Measurements from ENCODE around the gene WWTR1. TPM values are rescaled to one million over a fixed set of nuclear protein-coding genes. Genes with fewer than 3 reads are reported as not detected.

WWTR1 gene
- total RNA-seq, 1 experiment from 2014 or later, result 84.9 TPM

- DNase-seq (ENCODE audit: low spot score), result peak; percentile 97
These were observed 184.2 kb downstream of the WWTR1 start for GRCh38 chr3:149473357-149474249.

DNA sequence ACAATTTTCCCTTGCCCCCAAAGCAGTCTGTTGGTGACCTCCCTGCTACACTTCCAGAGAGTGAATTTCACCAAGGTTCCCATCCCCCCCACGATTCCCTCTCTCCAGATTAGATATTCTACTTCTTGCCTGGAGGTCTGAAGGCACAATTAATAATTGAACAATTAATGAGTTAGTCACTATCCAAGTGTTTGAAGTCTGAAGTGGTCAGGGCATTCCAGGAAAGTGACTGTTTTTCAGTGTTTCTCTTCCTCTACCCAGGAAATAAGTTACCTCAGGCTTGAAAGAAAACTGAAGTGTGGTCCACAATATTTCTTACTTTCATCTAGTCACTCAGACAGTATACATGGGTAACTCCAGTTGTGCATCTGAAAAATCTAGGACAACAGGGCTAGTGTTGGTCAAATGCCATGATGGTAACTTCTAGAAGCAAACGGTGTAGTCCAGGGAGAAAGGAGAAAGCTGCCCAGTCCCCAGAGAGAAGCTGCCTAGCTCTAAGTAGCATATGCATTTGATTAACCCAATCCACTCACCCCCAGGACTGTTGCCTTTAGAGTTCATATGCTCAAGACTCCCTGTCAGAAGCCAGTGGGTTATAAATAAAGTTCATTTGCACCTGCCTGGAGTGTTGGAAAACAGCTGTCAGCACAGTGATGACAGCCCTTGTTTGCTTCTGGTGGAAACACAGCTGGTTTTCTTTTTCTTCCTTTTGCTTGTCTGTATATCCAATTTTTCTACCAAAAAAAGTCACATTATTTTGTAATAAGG, 185.6 kb downstream of the WWTR1 start:
- DNase-seq (ENCODE audit: low spot score), result no peak

GRCh38 chr3:149470381-149470780, 187.4 kb downstream of the WWTR1 start:
- no peak for DNase-seq (ENCODE audit: low spot score)

- no peak for DNase-seq (ENCODE audit: low spot score)
These were observed 189.2 kb downstream of the WWTR1 start for GRCh38 chr3:149468504-149469212.

Other genes starting within 250 kb of the WWTR1 start
- gene TM4SF4, start 183.3 kb downstream of the WWTR1 start, total RNA-seq (2014; rRNA removed; shearing (Covaris generic)), result not detected in 2 replicates
- gene COMMD2, start 94.5 kb upstream of the WWTR1 start, total RNA-seq (2014; rRNA removed; shearing (Covaris generic)), result 50.4 and 74.3 TPM in 2 replicates
- gene ANKUB1, start 134.5 kb upstream of the WWTR1 start, total RNA-seq (2014; rRNA removed; shearing (Covaris generic)), result not detected in 2 replicates
- gene RNF13, start 155.2 kb upstream of the WWTR1 start, total RNA-seq (2014; rRNA removed; shearing (Covaris generic)), result 38.0 and 49.5 TPM in 2 replicates